Tibial nerve (tissue), 4 donors: ENCODE data around the gene ARSJ. TPM values are rescaled to one million over a fixed set of nuclear protein-coding genes. Genes with fewer than 3 reads are reported as not detected.

Source experiments
- DNase-seq, 2 donors: peaks; one replicate each; pipeline ENCODE4 v3.0.0-alpha.2; 2019; ENCODE audit warnings: low spot score in 2 of 2
- H3K27ac ChIP-seq, 4 donors: fragments of 200-600 bp; sonication (generic) in 3 of 4; one replicate each; pipeline ENCODE4 v1.5.1; 2017 to 2019; ENCODE audit warnings: mild to moderate bottlenecking in 1 of 4
- H3K27me3 ChIP-seq, 2 donors: fragments of 200-600 bp; sonication (generic) in 1 of 2; one replicate each; pipeline versions ENCODE4 v1.5.1 to v1.6.0; 2017 to 2019
- H3K36me3 ChIP-seq, 3 donors: fragments of 200-600 bp; sonication (generic); one replicate each; pipeline ENCODE4 v1.5.1; 2018 to 2019
- H3K4me1 ChIP-seq, 4 donors: fragments of 200-600 bp; sonication (generic) in 3 of 4; one replicate each; pipeline ENCODE4 v1.5.1; 2017 to 2019
- H3K4me3 ChIP-seq, 4 donors: fragments of 200-600 bp; sonication (generic) in 3 of 4; one replicate each; pipeline ENCODE4 v1.5.1; 2017 to 2019; ENCODE audit warnings: mild to moderate bottlenecking in 1 of 4, moderate library complexity in 1 of 4
- H3K9me3 ChIP-seq, 4 donors: fragments of 200-600 bp; sonication (generic) in 3 of 4; one replicate each; pipeline ENCODE4 v1.5.1; 2017 to 2019
- CTCF ChIP-seq, 5 experiments: fragments of 200-600 bp in 3 of 5; fragments of 450-650 bp in 2 of 5; sonication (generic) in 3 of 5; IDR thresholded peaks; one replicate each; pipeline ENCODE4 v1.5.1; 2016 to 2019; ENCODE audit warnings: antibody characterized with exemption in 5 of 5, mild to moderate bottlenecking in 3 of 5, moderate library complexity in 2 of 5
- EP300 ChIP-seq, 2 donors: sonication (generic); formaldehyde crosslinking; IDR thresholded peaks; one replicate each; pipeline ENCODE4 v1.6.1; 2017; ENCODE audit warnings: antibody characterized with exemption in 2 of 2, mild to moderate bottlenecking in 1 of 2
- POLR2A ChIP-seq, 2 donors: fragments of 450-650 bp; IDR thresholded peaks; one replicate each; pipeline ENCODE4 v1.6.1; 2017; ENCODE audit warnings: antibody characterized with exemption in 2 of 2, mild to moderate bottlenecking in 2 of 2, moderate library complexity in 2 of 2
- WGBS, 2 donors: methylation state at CpG; one replicate each; pipeline ENCODE4 v1.1.5; 2018; 5-methylcytosine and 5-hydroxymethylcytosine counted together
- total RNA-seq, 4 donors: library from RNA; depleted of rRNA; stranded (reverse); fragments of >200 nt; gene quantifications; one replicate each; pipeline ENCODE4 v1.1.0, GENCODE V29; 2016

ARSJ gene
- total RNA-seq, 4 donors from 2014 or later, result 1.8 to 5.5 (median 2.1) TPM

GRCh38 chr4:113950207-113950606 lies 29.2 kb downstream of the ARSJ start:
- TF ChIP-seq CTCF (IDR thresholded peaks at IDR 0.05), result no peak
- no peak for TF ChIP-seq EP300 (IDR thresholded peaks at IDR 0.05)
- TF ChIP-seq POLR2A (IDR thresholded peaks at IDR 0.05), result no peak
- peaks cover 0 to 13% (median 0%) of the 10 kb centered on the region in 4 donors for H3K4me1 ChIP-seq
- H3K27ac ChIP-seq, result no peak overlapping the region
- no peak overlapping the region for H3K4me3 ChIP-seq
- no peaks in the 10 kb centered on the region for H3K27me3 ChIP-seq
- H3K9me3 ChIP-seq, result no peaks in the 10 kb centered on the region
- no peaks in the 10 kb centered on the region for H3K36me3 ChIP-seq
- DNase-seq, result no peak

DNA sequence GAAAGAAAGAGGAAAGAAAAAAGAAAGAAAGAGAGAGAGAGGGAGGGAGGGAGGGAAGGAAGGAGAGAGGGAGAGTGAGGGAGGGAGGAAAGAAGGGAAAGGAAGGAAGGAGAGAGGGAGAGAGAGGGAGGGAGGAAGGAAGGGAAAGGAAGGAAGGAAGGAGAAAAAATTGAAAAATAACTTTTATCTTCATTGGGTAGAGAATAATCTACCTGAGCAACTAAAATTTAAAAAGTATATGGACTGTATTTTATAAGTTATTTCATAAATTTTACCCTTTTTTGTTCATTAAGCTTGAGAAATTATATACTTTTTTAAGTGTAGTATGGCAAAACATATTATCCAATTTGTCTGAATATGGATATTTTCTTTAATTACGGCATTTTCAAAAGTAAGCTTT lies 32.0 kb downstream of the ARSJ start:
- WGBS, 2 donors, result 95 to 96% methylated on average over 1 of the region's 1 CpG
- no peak for DNase-seq

DNA sequence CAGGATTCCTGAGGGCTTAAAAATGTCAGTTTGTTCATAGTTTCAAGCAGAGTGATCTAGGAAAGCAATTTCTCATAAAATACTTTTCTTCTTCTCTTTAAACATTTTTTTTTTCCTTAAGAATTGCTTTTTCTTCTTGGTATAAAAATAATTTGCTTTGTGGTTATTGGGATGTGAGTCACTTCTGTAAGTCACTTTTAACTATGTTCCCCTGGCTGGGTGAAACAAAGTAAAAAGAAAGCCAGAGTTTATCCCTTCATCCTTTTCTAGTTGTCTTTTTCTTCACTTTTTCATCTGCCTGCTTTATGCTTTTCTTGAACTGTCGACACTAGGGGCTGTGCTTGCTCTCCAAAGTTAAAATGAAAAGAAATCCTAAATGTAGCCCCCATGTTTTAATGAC lies 33.5 kb downstream of the ARSJ start:
- Histone ChIP-seq H3K4me3 (no peak overlapping the region), H3K9me3 (no peaks in the 10 kb centered on the region), H3K36me3 (no peaks in the 10 kb centered on the region), H3K4me1 (peaks cover 0 to 1% (median 0%) of the 10 kb centered on the region in 4 donors), H3K27ac (no peak overlapping the region), H3K27me3 (no peaks in the 10 kb centered on the region)
- 47 to 57% methylated on average over 1 of the region's 1 CpG for WGBS, 2 donors
- TF ChIP-seq EP300 (IDR thresholded peaks at IDR 0.05), result no peak
- no peak for TF ChIP-seq CTCF (IDR thresholded peaks at IDR 0.05)
- TF ChIP-seq POLR2A (IDR thresholded peaks at IDR 0.05), result no peak
- DNase-seq, result no peak

More for the DNA sequence above, 32.0 kb downstream of the ARSJ start:
- Histone ChIP-seq H3K27ac (no peak overlapping the region), H3K4me1 (peaks cover 0 to 13% (median 0%) of the 10 kb centered on the region in 4 donors), H3K4me3 (no peak overlapping the region), H3K27me3 (no peaks in the 10 kb centered on the region), H3K9me3 (no peaks in the 10 kb centered on the region), H3K36me3 (no peaks in the 10 kb centered on the region)
- no peak for TF ChIP-seq POLR2A (IDR thresholded peaks at IDR 0.05)
- no peak for TF ChIP-seq CTCF (IDR thresholded peaks at IDR 0.05)
- no peak for TF ChIP-seq EP300 (IDR thresholded peaks at IDR 0.05)

- H3K27ac ChIP-seq, result no peak overlapping the region
- no peaks in the 10 kb centered on the region for H3K9me3 ChIP-seq
- H3K36me3 ChIP-seq, result no peaks in the 10 kb centered on the region
- no peaks in the 10 kb centered on the region for H3K4me1 ChIP-seq
- H3K4me3 ChIP-seq, result no peak overlapping the region
- 65 to 73% methylated on average over 3 of the region's 3 CpGs for WGBS, 2 donors
- TF ChIP-seq EP300 (IDR thresholded peaks at IDR 0.05) (no peak), POLR2A (IDR thresholded peaks at IDR 0.05) (no peak), CTCF (IDR thresholded peaks at IDR 0.05) (no peak)
- H3K27me3 ChIP-seq, result no peaks in the 10 kb centered on the region
- no peak for DNase-seq
Observed at GRCh38 chr4:113943863-113944262, 35.6 kb downstream of the ARSJ start.

DNA sequence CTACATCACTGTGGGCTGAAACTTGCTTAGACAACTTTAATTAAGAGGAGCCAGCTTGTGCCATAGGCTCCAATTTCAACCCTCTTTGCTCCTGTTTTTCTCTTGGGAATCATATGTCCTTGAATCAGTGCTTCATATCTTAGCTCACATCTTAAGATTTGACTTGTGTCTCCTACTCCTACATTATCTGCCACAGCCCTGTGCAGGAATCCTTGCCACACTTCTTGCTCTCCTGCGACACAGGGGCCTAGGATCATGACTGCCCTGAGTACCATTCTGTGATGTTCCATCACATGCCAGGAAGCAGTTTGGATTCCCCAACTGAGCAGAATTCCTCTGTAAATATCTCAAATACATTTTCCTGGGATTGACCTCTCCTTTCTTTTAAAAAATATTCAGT lies 36.4 kb downstream of the ARSJ start:
- H3K4me3 ChIP-seq, result no peak overlapping the region
- DNase-seq, result no peak
- WGBS, 2 donors, result 47 to 95% methylated on average over 1 of the region's 1 CpG
- no peaks in the 10 kb centered on the region for H3K9me3 ChIP-seq
- H3K36me3 ChIP-seq, result no peaks in the 10 kb centered on the region
- H3K27ac ChIP-seq, result no peak overlapping the region
- no peaks in the 10 kb centered on the region for H3K27me3 ChIP-seq
- TF ChIP-seq CTCF (IDR thresholded peaks at IDR 0.05), result no peak
- no peak for TF ChIP-seq POLR2A (IDR thresholded peaks at IDR 0.05)
- no peak for TF ChIP-seq EP300 (IDR thresholded peaks at IDR 0.05)
- no peaks in the 10 kb centered on the region for H3K4me1 ChIP-seq
